Mesenchymal stem cell (in vitro differentiated cells and primary cell): Measurements from ENCODE around the gene PRKCD.

Experiments used
- DNase-seq: peaks from one replicate; pipeline ENCODE4 v3.0.0-alpha.2; 2013
- H2AFZ ChIP-seq: one replicate; pipeline ENCODE4 v1.6.1; 2013; ENCODE audit warnings: low read depth, mild to moderate bottlenecking, control low read depth, inconsistent platforms, low read length, moderate library complexity
- H2AK5ac ChIP-seq: 2 replicates; pipeline ENCODE4 v1.6.1; 2013; ENCODE audit warnings: low read length, moderate library complexity, mild to moderate bottlenecking, inconsistent platforms; ENCODE audit not compliant: severe bottlenecking
- H2BK120ac ChIP-seq: one replicate; pipeline ENCODE4 v1.6.1; 2013; ENCODE audit warnings: low read depth, mild to moderate bottlenecking, inconsistent platforms, low read length, moderate library complexity
- H2BK12ac ChIP-seq, 2 experiments: one replicate each; pipeline ENCODE4 v1.6.1; 2013; ENCODE audit warnings: inconsistent platforms in 2 of 2, low read length in 2 of 2, mild to moderate bottlenecking in 2 of 2, moderate library complexity in 2 of 2, control low read depth in 1 of 2
- H2BK15ac ChIP-seq: one replicate; pipeline ENCODE4 v1.6.1; 2013; ENCODE audit warnings: mild to moderate bottlenecking, low read depth, inconsistent platforms; ENCODE audit not compliant: poor library complexity, severe bottlenecking
- H2BK5ac ChIP-seq: 2 replicates; pipeline ENCODE4 v1.6.1; 2013; ENCODE audit warnings: low read depth, mild to moderate bottlenecking, low read length, control low read depth, inconsistent platforms; ENCODE audit not compliant: poor library complexity, severe bottlenecking
- H3K14ac ChIP-seq, 2 experiments: one replicate each; pipeline ENCODE4 v1.6.1; 2013; ENCODE audit warnings: inconsistent platforms in 2 of 2, low read length in 2 of 2, control low read depth in 1 of 2, mild to moderate bottlenecking in 1 of 2, moderate library complexity in 1 of 2
- H3K18ac ChIP-seq, 2 experiments: one replicate each; pipeline ENCODE4 v1.6.1; 2013; ENCODE audit warnings: inconsistent platforms in 2 of 2, low read length in 2 of 2, control low read depth in 1 of 2, low read depth in 1 of 2, mild to moderate bottlenecking in 1 of 2
- H3K23ac ChIP-seq, 2 experiments: one replicate each; pipeline ENCODE4 v1.6.1; 2013; ENCODE audit warnings: inconsistent platforms in 2 of 2, low read length in 2 of 2, mild to moderate bottlenecking in 2 of 2, moderate library complexity in 2 of 2, control low read depth in 1 of 2
- H3K27ac ChIP-seq: 2 replicates; pipeline ENCODE4 v1.5.1; 2013; ENCODE audit warnings: mild to moderate bottlenecking, moderate library complexity, low read length, control low read depth, inconsistent platforms; ENCODE audit not compliant: poor library complexity, severe bottlenecking
- H3K27me3 ChIP-seq, 2 experiments: 2 replicates each; pipeline versions ENCODE4 v1.6.1 to v1.7.0; 2013; ENCODE audit warnings: low read length in 2 of 2, mild to moderate bottlenecking in 2 of 2, moderate library complexity in 2 of 2, control low read depth in 1 of 2, inconsistent platforms in 1 of 2; ENCODE audit not compliant: control insufficient read depth in 1 of 2, insufficient read depth in 1 of 2
- H3K36me3 ChIP-seq, 2 experiments: 2 replicates each; pipeline versions ENCODE4 v1.6.1 to v1.7.0; 2013; ENCODE audit warnings: low read length in 2 of 2, control low read depth in 1 of 2, inconsistent platforms in 1 of 2, low read depth in 1 of 2, mild to moderate bottlenecking in 1 of 2; ENCODE audit not compliant: insufficient read depth in 2 of 2, control insufficient read depth in 1 of 2
- H3K4ac ChIP-seq, 2 experiments: one replicate each; pipeline ENCODE4 v1.6.1; 2013; ENCODE audit warnings: inconsistent platforms in 2 of 2, low read length in 2 of 2, mild to moderate bottlenecking in 2 of 2, moderate library complexity in 2 of 2, control low read depth in 1 of 2, low read depth in 1 of 2
- H3K4me1 ChIP-seq: 2 replicates; pipeline ENCODE4 v1.6.1; 2013; ENCODE audit warnings: low read depth, low read length, control low read depth; ENCODE audit not compliant: control insufficient read depth, insufficient read depth
- H3K4me2 ChIP-seq: 2 replicates; pipeline ENCODE4 v1.6.1; 2013; ENCODE audit warnings: low read length, mild to moderate bottlenecking, inconsistent platforms; ENCODE audit not compliant: poor library complexity, severe bottlenecking
- H3K4me3 ChIP-seq, 2 experiments: 2 replicates each; pipeline versions ENCODE4 v1.5.1 to v1.7.0; 2013; ENCODE audit warnings: low read length in 2 of 2, mild to moderate bottlenecking in 2 of 2, control low read depth in 1 of 2, low read depth in 1 of 2; ENCODE audit not compliant: insufficient read depth in 1 of 2
- H3K79me1 ChIP-seq: replicated peaks from 2 replicates; pipeline ENCODE4 v1.6.1; 2013; ENCODE audit warnings: mild to moderate bottlenecking, control low read depth, low read length, inconsistent platforms; ENCODE audit not compliant: poor library complexity, severe bottlenecking
- H3K9ac ChIP-seq: 2 replicates; pipeline ENCODE4 v1.7.0; 2013; ENCODE audit warnings: mild to moderate bottlenecking, low read length, moderate library complexity
- H3K9me3 ChIP-seq: 2 replicates; pipeline ENCODE4 v1.7.0; 2013; ENCODE audit warnings: mild to moderate bottlenecking, low read length; ENCODE audit not compliant: control insufficient read depth
- H4K8ac ChIP-seq: one replicate; pipeline ENCODE4 v1.6.1; 2013; ENCODE audit warnings: inconsistent platforms, mild to moderate bottlenecking, low read length, moderate library complexity
- H4K91ac ChIP-seq: one replicate; pipeline ENCODE4 v1.6.1; 2013; ENCODE audit warnings: mild to moderate bottlenecking, low read length, inconsistent platforms
- WGBS: methylation state at CpG from one replicate; pipeline ENCODE4 v1.1.7; 2013; ENCODE audit warnings: mixed read lengths; 5-methylcytosine and 5-hydroxymethylcytosine counted together

Gene PRKCD

GRCh38 chr3:53122933-53123305, 38.1 kb upstream of the PRKCD start:
- H2BK15ac ChIP-seq: no peak overlapping the region

GRCh38 chr3:53123510-53123909, 37.5 kb upstream of the PRKCD start:
- Histone ChIP-seq H3K14ac (no peak overlapping the region), H2BK5ac (no peak overlapping the region), H3K4me2 (no peak overlapping the region), H3K18ac (no peak overlapping the region), H4K8ac (no peak overlapping the region), H3K27ac (no peak overlapping the region), H2BK15ac (no peak overlapping the region), H3K4me3 (no peak overlapping the region), H3K4me1 (no peaks in the 10 kb centered on the region), H3K79me1 (peaks cover 16% of the 10 kb centered on the region), H4K91ac (no peak overlapping the region), H3K9ac (no peak overlapping the region), H3K4ac (no peak overlapping the region), H3K36me3 (peaks cover 44 to 86% of the 10 kb centered on the region in 2 experiments), H2AFZ (no peak overlapping the region), H3K23ac (no peak overlapping the region), H2BK120ac (no peak overlapping the region), H2AK5ac (no peak overlapping the region), H3K9me3 (no peaks in the 10 kb centered on the region), H2BK12ac (no peak overlapping the region), H3K27me3 (no peaks in the 10 kb centered on the region)
- DNase-seq: no peak
- WGBS: 95% methylated on average over 8 of the region's 8 CpGs

More at GRCh38 chr3:53122933-53123305, 38.1 kb upstream of the PRKCD start:
- Histone ChIP-seq H3K4me3 (no peak overlapping the region), H3K14ac (no peak overlapping the region), H3K23ac (no peak overlapping the region), H3K4me1 (no peaks in the 10 kb centered on the region), H3K18ac (no peak overlapping the region), H3K4me2 (no peak overlapping the region), H2BK12ac (no peak overlapping the region), H2AFZ (no peak overlapping the region), H4K8ac (no peak overlapping the region), H4K91ac (no peak overlapping the region), H3K9ac (peak overlapping the region; percentile 31), H3K36me3 (peaks cover 49 to 92% of the 10 kb centered on the region in 2 experiments), H2BK120ac (no peak overlapping the region), H3K79me1 (peaks cover 19% of the 10 kb centered on the region), H2AK5ac (no peak overlapping the region), H2BK5ac (no peak overlapping the region), H3K27ac (no peak overlapping the region), H3K27me3 (no peaks in the 10 kb centered on the region), H3K9me3 (no peaks in the 10 kb centered on the region), H3K4ac (no peak overlapping the region)
- DNase-seq: no peak
- WGBS: 100% methylated on average over 1 of the region's 1 CpG

- Histone ChIP-seq H3K79me1 (peaks cover 18% of the 10 kb centered on the region), H3K14ac (no peak overlapping the region), H2BK15ac (no peak overlapping the region), H3K36me3 (peaks cover 40 to 82% of the 10 kb centered on the region in 2 experiments), H2AK5ac (no peak overlapping the region), H3K18ac (no peak overlapping the region), H4K91ac (no peak overlapping the region), H3K4ac (no peak overlapping the region), H3K4me1 (no peaks in the 10 kb centered on the region), H2BK120ac (no peak overlapping the region), H2AFZ (no peak overlapping the region), H3K9me3 (no peaks in the 10 kb centered on the region), H2BK5ac (no peak overlapping the region), H3K27ac (no peak overlapping the region), H3K4me3 (no peak overlapping the region), H4K8ac (no peak overlapping the region), H3K27me3 (no peaks in the 10 kb centered on the region), H3K9ac (no peak overlapping the region), H2BK12ac (no peak overlapping the region), H3K4me2 (no peak overlapping the region), H3K23ac (no peak overlapping the region)
- no peak for DNase-seq
- 97% methylated on average over 6 of the region's 6 CpGs for WGBS
These were observed 37.1 kb upstream of the PRKCD start for GRCh38 chr3:53123953-53124352.

GRCh38 chr3:53126601-53127000, 34.4 kb upstream of the PRKCD start:
- Histone ChIP-seq H3K23ac (no peak overlapping the region), H4K91ac (no peak overlapping the region), H3K18ac (no peak overlapping the region), H2BK15ac (no peak overlapping the region), H3K4me3 (no peak overlapping the region), H3K4ac (no peak overlapping the region), H3K79me1 (peaks cover 25% of the 10 kb centered on the region), H3K4me1 (peaks cover 4% of the 10 kb centered on the region), H2BK5ac (no peak overlapping the region), H3K9me3 (no peaks in the 10 kb centered on the region), H3K9ac (no peak overlapping the region), H3K4me2 (no peak overlapping the region), H2BK12ac (no peak overlapping the region), H3K27ac (no peak overlapping the region), H3K27me3 (no peaks in the 10 kb centered on the region), H3K14ac (no peak overlapping the region), H2BK120ac (no peak overlapping the region), H2AFZ (no peak overlapping the region), H3K36me3 (peaks cover 24 to 55% of the 10 kb centered on the region in 2 experiments), H4K8ac (no peak overlapping the region), H2AK5ac (no peak overlapping the region)
- DNase-seq: no peak
- WGBS: 100% methylated on average over 1 of the region's 2 CpGs
